ENCODE results near the gene KRT4. TPM values are rescaled to one million over a fixed set of nuclear protein-coding genes. Genes with fewer than 3 reads are reported as not detected.

The KRT4 gene
- total RNA-seq, 1 donor from 2014 or later: not detected

DNA sequence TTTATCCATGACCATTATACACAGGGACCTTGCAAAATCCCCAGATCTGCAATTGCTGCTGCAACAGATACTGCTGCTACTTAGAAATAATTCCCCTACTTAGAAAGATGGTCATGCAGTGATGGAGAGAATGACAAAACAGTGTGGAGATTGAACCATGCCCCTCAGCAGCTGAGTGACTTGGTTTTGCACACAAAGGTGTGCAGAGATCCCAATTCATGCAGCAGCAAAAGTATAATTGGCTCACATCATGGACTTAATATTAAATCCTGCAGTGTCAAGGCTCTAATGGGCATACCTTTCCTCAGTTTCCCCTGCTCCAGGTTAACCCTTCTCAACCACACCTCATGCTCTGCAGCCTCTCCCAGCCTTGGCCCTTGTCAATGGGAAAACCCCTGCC lies 37.9 kb upstream of the KRT4 start:
- Histone ChIP-seq H3K4me3 (no peak overlapping the region), H3K27me3 (no peaks in the 10 kb centered on the region), H3K9ac (no peak overlapping the region), H3K36me3 (no peaks in the 10 kb centered on the region), H3K79me2 (ENCODE audit: low read depth) (no peaks in the 10 kb centered on the region), H3K4me2 (no peak overlapping the region), H4K20me1 (ENCODE audit: low read depth) (no peaks in the 10 kb centered on the region), H3K4me1 (no peaks in the 10 kb centered on the region), H3K9me3 (ENCODE audit: low read depth) (no peaks in the 10 kb centered on the region), H3F3A (ENCODE audit: low read depth) (no peaks in the 10 kb centered on the region), H3K27ac (no peak overlapping the region), H2AFZ (replicated peaks) (no peak overlapping the region)
- Mint-ChIP-seq H3K9me3 (peaks cover 6% of the 10 kb centered on the region), H3K4me3 (no peak overlapping the region), H3K27me3 (ENCODE audit: insufficient read depth, low read depth) (peaks cover 8% of the 10 kb centered on the region), H3K36me3 (no peaks in the 10 kb centered on the region), H3K4me1 (peaks cover 3% of the 10 kb centered on the region), H3K27ac (no peak overlapping the region)
- TF ChIP-seq, protein P1, sequence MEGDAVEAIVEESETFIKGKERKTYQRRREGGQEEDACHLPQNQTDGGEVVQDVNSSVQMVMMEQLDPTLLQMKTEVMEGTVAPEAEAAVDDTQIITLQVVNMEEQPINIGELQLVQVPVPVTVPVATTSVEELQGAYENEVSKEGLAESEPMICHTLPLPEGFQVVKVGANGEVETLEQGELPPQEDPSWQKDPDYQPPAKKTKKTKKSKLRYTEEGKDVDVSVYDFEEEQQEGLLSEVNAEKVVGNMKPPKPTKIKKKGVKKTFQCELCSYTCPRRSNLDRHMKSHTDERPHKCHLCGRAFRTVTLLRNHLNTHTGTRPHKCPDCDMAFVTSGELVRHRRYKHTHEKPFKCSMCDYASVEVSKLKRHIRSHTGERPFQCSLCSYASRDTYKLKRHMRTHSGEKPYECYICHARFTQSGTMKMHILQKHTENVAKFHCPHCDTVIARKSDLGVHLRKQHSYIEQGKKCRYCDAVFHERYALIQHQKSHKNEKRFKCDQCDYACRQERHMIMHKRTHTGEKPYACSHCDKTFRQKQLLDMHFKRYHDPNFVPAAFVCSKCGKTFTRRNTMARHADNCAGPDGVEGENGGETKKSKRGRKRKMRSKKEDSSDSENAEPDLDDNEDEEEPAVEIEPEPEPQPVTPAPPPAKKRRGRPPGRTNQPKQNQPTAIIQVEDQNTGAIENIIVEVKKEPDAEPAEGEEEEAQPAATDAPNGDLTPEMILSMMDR (IDR thresholded peaks at IDR 0.05): no peak
- TF ChIP-seq EZH2phosphoT487 (IDR thresholded peaks at IDR 0.05) (no peak), EZH2 (IDR thresholded peaks at IDR 0.05) (no peak)
- no peak for DNase-seq (ENCODE audit: low spot score)

DNA sequence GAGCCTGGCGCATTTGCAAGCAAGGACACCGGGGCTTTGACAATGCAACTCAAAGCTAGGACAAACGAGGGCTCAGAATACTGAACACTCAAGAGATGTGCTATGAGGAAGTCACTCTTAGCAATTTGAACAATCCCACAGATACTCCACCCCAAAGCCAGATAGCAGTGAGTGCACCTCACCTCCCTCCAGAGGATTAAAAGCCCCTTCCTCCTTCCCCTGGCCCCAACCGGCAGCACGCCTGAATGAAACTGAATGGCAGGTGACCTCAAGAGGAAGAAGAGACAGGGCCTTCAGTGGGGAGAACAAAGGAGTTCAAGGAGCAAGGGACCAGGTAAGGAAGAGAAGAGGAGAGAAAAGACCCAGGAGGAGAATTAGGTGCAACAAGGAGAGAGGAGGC lies 36.8 kb upstream of the KRT4 start:
- TF ChIP-seq EZH2phosphoT487 (IDR thresholded peaks at IDR 0.05) (no peak), EZH2 (IDR thresholded peaks at IDR 0.05) (no peak)
- TF ChIP-seq, protein P1 (IDR thresholded peaks at IDR 0.05): no peak
- Histone ChIP-seq H3F3A (ENCODE audit: low read depth) (no peaks in the 10 kb centered on the region), H3K79me2 (ENCODE audit: low read depth) (no peaks in the 10 kb centered on the region), H3K4me1 (no peaks in the 10 kb centered on the region), H3K36me3 (no peaks in the 10 kb centered on the region), H3K27me3 (no peaks in the 10 kb centered on the region), H2AFZ (replicated peaks) (no peak overlapping the region), H4K20me1 (ENCODE audit: low read depth) (no peaks in the 10 kb centered on the region), H3K9ac (no peak overlapping the region), H3K4me3 (no peak overlapping the region), H3K4me2 (no peak overlapping the region), H3K9me3 (ENCODE audit: low read depth) (no peaks in the 10 kb centered on the region), H3K27ac (no peak overlapping the region)
- DNase-seq (ENCODE audit: low spot score): no peak
- Mint-ChIP-seq H3K4me3 (no peak overlapping the region), H3K27ac (peak overlapping the region; percentile 69), H3K4me1 (peaks cover 3% of the 10 kb centered on the region), H3K36me3 (no peaks in the 10 kb centered on the region), H3K27me3 (ENCODE audit: insufficient read depth, low read depth) (peaks cover 6% of the 10 kb centered on the region), H3K9me3 (peaks cover 6% of the 10 kb centered on the region)

DNA sequence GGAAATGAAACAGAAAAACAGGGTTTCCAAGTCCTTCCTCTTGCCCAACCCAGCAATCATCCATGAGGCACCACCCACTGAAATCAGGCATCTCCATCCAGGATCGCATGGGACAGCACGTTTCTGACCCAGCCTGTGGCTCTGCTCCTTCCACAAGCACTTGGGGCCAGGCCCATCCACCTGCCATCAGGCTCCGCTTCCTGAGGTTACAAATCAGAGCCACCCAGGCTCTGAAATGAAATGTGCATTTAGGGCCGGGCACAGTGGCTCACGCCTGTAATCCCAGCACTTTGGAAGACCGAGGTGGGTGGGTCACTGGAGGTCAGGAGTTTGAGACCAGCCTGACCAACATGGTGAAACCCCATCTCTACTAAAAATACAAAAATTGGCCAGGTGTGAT lies 35.6 kb upstream of the KRT4 start:
- Histone ChIP-seq H3K4me1 (no peaks in the 10 kb centered on the region), H3K4me2 (no peak overlapping the region), H3F3A (ENCODE audit: low read depth) (no peaks in the 10 kb centered on the region), H3K4me3 (no peak overlapping the region), H4K20me1 (ENCODE audit: low read depth) (no peaks in the 10 kb centered on the region), H3K27ac (no peak overlapping the region), H3K9ac (no peak overlapping the region), H3K27me3 (no peaks in the 10 kb centered on the region), H2AFZ (replicated peaks) (no peak overlapping the region), H3K79me2 (ENCODE audit: low read depth) (no peaks in the 10 kb centered on the region), H3K36me3 (no peaks in the 10 kb centered on the region), H3K9me3 (ENCODE audit: low read depth) (no peaks in the 10 kb centered on the region)
- Mint-ChIP-seq H3K27me3 (ENCODE audit: insufficient read depth, low read depth) (peaks cover 7% of the 10 kb centered on the region), H3K9me3 (peaks cover under 1% of the 10 kb centered on the region), H3K4me1 (peaks cover 3% of the 10 kb centered on the region), H3K27ac (no peak overlapping the region), H3K36me3 (no peaks in the 10 kb centered on the region), H3K4me3 (no peak overlapping the region)
- no peak for DNase-seq (ENCODE audit: low spot score)
- TF ChIP-seq EZH2 (IDR thresholded peaks at IDR 0.05) (no peak), EZH2phosphoT487 (IDR thresholded peaks at IDR 0.05) (no peak)
- TF ChIP-seq, protein P1 (IDR thresholded peaks at IDR 0.05): no peak

Measured in neural progenitor cell (in vitro differentiated cells).